ENCODE measurements around the gene PSME4. TPM values are rescaled to one million over a fixed set of nuclear protein-coding genes. Genes with fewer than 3 reads are reported as not detected.
"Not testable (repeated sequence)": the region's sequence is repeated elsewhere in the genome, so short reads cannot be mapped to it uniquely, and the experiment has no call there.

Gene PSME4
- total RNA-seq, 2 donors from 2014 or later, result 90.6 to 116 TPM

- no peaks in the 10 kb centered on the region for H3K27me3 Mint-ChIP-seq (ENCODE audit: insufficient read depth)
- H3K36me3 Mint-ChIP-seq (ENCODE audit: low read depth), result peaks cover 6% of the 10 kb centered on the region
- no peak overlapping the region for H3K4me3 Mint-ChIP-seq
- no peak overlapping the region for H3K27ac ChIP-seq (ENCODE audit: low read depth, low read length)
- H3K4me1 ChIP-seq (ENCODE audit: control insufficient read depth, insufficient read depth, low read length), result peaks cover 5% of the 10 kb centered on the region
- H3K27me3 ChIP-seq (ENCODE audit: control insufficient read depth, insufficient read depth, low read length, poor library complexity, severe bottlenecking), result no peaks in the 10 kb centered on the region
- no peaks in the 10 kb centered on the region for H3K9me3 Mint-ChIP-seq
- peaks cover 42% of the 10 kb centered on the region for H3K4me1 Mint-ChIP-seq
- H3K27ac Mint-ChIP-seq, result peak overlapping the region; percentile 73
- no peak overlapping the region for H3K9ac ChIP-seq (ENCODE audit: extremely low read depth, low read length, poor library complexity, severe bottlenecking)
- peaks cover 5% of the 10 kb centered on the region for H3K36me3 ChIP-seq (ENCODE audit: control insufficient read depth, insufficient read depth, low read length)
- WGBS, 2 experiments (ENCODE audit: insufficient coverage in 1 of 2, insufficient read length in 1 of 2), result 81% methylated on average over 2 of the region's 2 CpGs; no CpG with 5 or more reads in 1 of the 2 experiments
- DNase-seq, result no peak
- no peak for TF ChIP-seq CTCF (conservative IDR thresholded peaks at IDR 0.05)
- no peaks in the 10 kb centered on the region for H3K9me3 ChIP-seq (ENCODE audit: control insufficient read depth, low read length)
- H3K4me3 ChIP-seq (ENCODE audit: low read length), result no peak overlapping the region
Measured at GRCh38 chr2:53964257-53964952, 6.4 kb downstream of the PSME4 start.

- H3K36me3 Mint-ChIP-seq (ENCODE audit: low read depth); DNase-seq; H3K4me3 ChIP-seq (ENCODE audit: low read length); H3K9me3 Mint-ChIP-seq; H3K27me3 ChIP-seq (ENCODE audit: control insufficient read depth, insufficient read depth, low read length, poor library complexity, severe bottlenecking); H3K27me3 Mint-ChIP-seq (ENCODE audit: insufficient read depth); H3K9me3 ChIP-seq (ENCODE audit: control insufficient read depth, low read length); H3K4me3 Mint-ChIP-seq; H3K27ac ChIP-seq (ENCODE audit: low read depth, low read length); H3K9ac ChIP-seq (ENCODE audit: extremely low read depth, low read length, poor library complexity, severe bottlenecking); H3K36me3 ChIP-seq (ENCODE audit: control insufficient read depth, insufficient read depth, low read length); H3K4me1 ChIP-seq (ENCODE audit: control insufficient read depth, insufficient read depth, low read length): not testable (repeated sequence)
- WGBS, 2 experiments (ENCODE audit: insufficient coverage in 1 of 2, insufficient read length in 1 of 2), result 79 to 85% methylated on average over 6 to 9 of the region's 10 CpGs
- Mint-ChIP-seq H3K27ac (peak overlapping the region; percentile 77), H3K4me1 (peaks cover 36% of the 10 kb centered on the region)
Measured at GRCh38 chr2:53961478-53962216, 9.1 kb downstream of the PSME4 start.

- 72 to 75% methylated on average over 4 of the region's 4 CpGs for WGBS, 2 experiments (ENCODE audit: insufficient coverage in 1 of 2, insufficient read length in 1 of 2)
- H3K4me3 ChIP-seq (ENCODE audit: low read length), result no peak overlapping the region
- H3K9ac ChIP-seq (ENCODE audit: extremely low read depth, low read length, poor library complexity, severe bottlenecking), result no peak overlapping the region
- Mint-ChIP-seq H3K36me3 (ENCODE audit: low read depth) (peaks cover 6% of the 10 kb centered on the region), H3K4me3 (no peak overlapping the region), H3K4me1 (peaks cover 36% of the 10 kb centered on the region), H3K9me3 (no peaks in the 10 kb centered on the region), H3K27me3 (ENCODE audit: insufficient read depth) (no peaks in the 10 kb centered on the region), H3K27ac (peak overlapping the region; percentile 77)
- no peaks in the 10 kb centered on the region for H3K27me3 ChIP-seq (ENCODE audit: control insufficient read depth, insufficient read depth, low read length, poor library complexity, severe bottlenecking)
- no peak for DNase-seq
- no peak for TF ChIP-seq CTCF (conservative IDR thresholded peaks at IDR 0.05)
- peaks cover 3% of the 10 kb centered on the region for H3K4me1 ChIP-seq (ENCODE audit: control insufficient read depth, insufficient read depth, low read length)
- H3K9me3 ChIP-seq (ENCODE audit: control insufficient read depth, low read length), result peaks cover 4% of the 10 kb centered on the region
- peaks cover 8% of the 10 kb centered on the region for H3K36me3 ChIP-seq (ENCODE audit: control insufficient read depth, insufficient read depth, low read length)
- no peak overlapping the region for H3K27ac ChIP-seq (ENCODE audit: low read depth, low read length)
Measured at GRCh38 chr2:53960476-53960875, 10.3 kb downstream of the PSME4 start.
